GM21367 (cell line): Measurements from ENCODE around the gene TOMM40.
A peak's percentile ranks its signal among the peaks of the same experiment; 100 is the strongest.
"Not testable (repeated sequence)": the region's sequence is repeated elsewhere in the genome, so short reads cannot be mapped to it uniquely, and the experiment has no call there.

Source experiments
- ATAC-seq: cut with Tn5 transposase; IDR thresholded peaks from one replicate; pipeline ENCODE4 v1.9.1; 2021; ENCODE audit not compliant: unreplicated experiment

The TOMM40 gene

GRCh38 chr19:44894946-44895345 lies 3.9 kb downstream of the TOMM40 start:
- no peak for ATAC-seq

DNA sequence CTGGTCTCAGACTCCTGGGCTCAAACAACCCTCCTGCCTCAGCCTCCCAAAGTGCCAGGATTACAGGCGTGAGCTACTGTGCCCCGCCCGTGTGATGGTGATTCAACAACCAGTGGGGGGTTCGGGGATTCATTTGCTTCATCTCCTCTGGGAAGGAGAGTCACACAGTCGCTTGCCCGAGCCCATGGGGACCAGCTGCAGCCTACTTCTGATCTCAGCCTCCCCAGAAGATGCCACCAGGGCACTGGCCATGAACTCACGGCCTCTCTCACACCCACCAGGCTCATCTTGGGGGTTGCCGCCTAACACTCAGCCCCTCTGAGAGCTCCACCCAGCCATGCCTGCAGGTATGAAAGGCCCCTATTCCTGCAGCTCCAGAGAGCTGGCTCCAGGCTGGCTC lies 6.8 kb downstream of the TOMM40 start:
- ATAC-seq = no peak

DNA sequence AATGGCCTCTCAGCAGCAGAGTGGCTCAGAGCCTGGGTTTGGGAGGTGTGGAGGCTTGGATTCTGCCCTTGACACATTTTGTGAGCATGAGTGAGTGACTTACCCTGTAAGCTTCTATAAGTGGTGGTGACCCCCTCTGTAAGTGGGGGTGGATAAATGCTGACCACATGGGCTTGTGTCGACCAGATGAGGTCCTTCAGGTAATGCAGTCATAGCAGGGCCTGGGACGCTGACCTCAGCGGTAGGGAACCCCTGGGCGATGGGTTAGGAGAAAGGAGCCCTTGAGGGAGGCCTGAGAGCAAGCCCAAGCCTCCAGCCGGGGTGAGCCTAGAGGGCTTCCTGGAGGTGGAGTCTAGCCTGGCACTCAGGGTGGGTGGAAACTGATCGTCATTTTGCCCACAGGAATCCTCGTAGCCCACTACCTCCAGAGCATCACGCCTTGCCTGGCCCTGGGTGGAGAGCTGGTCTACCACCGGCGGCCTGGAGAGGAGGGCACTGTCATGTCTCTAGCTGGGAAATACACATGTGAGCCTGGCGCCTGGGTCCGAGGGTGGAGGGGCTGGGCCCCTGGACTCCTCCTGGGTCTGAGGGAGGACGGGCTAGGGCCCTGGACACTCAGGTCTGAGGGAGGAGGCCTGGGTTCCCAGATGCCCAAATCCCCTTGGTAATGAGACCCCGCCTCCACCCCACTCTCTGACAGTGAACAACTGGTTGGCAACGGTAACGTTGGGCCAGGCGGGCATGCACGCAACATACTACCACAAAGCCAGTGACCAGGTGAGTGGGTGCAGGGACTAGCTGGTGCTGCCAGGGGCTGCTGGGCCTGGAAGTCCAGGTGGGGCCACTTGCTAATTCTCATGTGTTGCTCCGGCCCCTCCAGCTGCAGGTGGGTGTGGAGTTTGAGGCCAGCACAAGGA lies 9.5 kb downstream of the TOMM40 start:
- ATAC-seq = no peak

DNA sequence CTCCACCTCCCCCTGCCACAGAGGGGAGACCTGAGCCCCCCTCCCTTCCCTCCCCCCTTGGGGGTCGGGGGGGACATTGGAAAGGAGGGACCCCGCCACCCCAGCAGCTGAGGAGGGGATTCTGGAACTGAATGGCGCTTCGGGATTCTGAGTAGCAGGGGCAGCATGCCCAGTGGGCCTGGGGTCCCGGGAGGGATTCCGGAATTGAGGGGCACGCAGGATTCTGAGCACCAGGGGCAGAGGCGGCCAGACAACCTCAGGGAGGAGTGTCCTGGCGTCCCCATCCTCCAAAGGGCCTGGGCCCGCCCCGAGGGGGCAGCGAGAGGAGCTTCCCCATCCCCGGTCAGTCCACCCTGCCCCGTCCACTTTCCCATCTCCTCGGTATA lies 12.2 kb downstream of the TOMM40 start:
- no peak for ATAC-seq

GRCh38 chr19:44903602-44904425 lies 12.8 kb downstream of the TOMM40 start:
- ATAC-seq = no peak

- ATAC-seq = no peak
Measured at GRCh38 chr19:44904426-44904994, 13.5 kb downstream of the TOMM40 start.

- no peak for ATAC-seq
Measured at GRCh38 chr19:44905437-44906160, 14.5 kb downstream of the TOMM40 start, which contains the start of gene APOE. TSS of gene APOE (plus strand) at chr19:44905796. CDS start at chr19:44906625, 829 bp downstream.

DNA sequence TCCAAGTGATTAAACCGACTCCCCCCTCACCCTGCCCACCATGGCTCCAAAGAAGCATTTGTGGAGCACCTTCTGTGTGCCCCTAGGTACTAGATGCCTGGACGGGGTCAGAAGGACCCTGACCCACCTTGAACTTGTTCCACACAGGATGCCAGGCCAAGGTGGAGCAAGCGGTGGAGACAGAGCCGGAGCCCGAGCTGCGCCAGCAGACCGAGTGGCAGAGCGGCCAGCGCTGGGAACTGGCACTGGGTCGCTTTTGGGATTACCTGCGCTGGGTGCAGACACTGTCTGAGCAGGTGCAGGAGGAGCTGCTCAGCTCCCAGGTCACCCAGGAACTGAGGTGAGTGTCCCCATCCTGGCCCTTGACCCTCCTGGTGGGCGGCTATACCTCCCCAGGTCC lies 16.6 kb downstream of the TOMM40 start:
- no peak for ATAC-seq

DNA sequence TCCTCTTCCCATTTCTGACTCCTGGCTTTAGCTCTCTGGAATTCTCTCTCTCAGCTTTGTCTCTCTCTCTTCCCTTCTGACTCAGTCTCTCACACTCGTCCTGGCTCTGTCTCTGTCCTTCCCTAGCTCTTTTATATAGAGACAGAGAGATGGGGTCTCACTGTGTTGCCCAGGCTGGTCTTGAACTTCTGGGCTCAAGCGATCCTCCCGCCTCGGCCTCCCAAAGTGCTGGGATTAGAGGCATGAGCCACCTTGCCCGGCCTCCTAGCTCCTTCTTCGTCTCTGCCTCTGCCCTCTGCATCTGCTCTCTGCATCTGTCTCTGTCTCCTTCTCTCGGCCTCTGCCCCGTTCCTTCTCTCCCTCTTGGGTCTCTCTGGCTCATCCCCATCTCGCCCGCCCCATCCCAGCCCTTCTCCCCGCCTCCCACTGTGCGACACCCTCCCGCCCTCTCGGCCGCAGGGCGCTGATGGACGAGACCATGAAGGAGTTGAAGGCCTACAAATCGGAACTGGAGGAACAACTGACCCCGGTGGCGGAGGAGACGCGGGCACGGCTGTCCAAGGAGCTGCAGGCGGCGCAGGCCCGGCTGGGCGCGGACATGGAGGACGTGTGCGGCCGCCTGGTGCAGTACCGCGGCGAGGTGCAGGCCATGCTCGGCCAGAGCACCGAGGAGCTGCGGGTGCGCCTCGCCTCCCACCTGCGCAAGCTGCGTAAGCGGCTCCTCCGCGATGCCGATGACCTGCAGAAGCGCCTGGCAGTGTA lies 17.2 kb downstream of the TOMM40 start:
- ATAC-seq = no peak

GRCh38 chr19:44908836-44909261 lies 17.8 kb downstream of the TOMM40 start:
- ATAC-seq = no peak

DNA sequence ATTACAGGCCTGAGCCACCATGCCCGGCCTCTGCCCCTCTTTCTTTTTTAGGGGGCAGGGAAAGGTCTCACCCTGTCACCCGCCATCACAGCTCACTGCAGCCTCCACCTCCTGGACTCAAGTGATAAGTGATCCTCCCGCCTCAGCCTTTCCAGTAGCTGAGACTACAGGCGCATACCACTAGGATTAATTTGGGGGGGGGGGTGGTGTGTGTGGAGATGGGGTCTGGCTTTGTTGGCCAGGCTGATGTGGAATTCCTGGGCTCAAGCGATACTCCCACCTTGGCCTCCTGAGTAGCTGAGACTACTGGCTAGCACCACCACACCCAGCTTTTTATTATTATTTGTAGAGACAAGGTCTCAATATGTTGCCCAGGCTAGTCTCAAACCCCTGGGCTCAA lies 18.7 kb downstream of the TOMM40 start:
- no peak for ATAC-seq

DNA sequence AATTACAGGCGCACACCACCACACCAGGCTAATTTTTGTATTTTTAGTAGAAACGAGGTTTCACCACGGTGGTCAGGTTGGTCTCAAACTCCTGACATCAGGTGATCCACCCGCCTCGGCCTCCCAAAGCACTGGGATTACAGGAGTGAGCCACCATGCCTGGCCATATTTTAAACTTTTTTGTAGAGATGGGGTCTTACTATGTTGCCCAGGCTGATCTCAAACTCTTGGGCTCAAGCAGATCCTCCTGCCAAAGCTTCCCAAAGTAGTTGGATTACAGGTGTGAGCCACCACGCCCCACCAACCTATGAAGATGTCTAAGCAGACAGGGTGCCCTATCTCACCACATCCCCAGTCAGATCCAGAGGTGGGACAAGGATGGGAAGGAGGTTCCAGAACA lies 20.8 kb downstream of the TOMM40 start:
- not testable (repeated sequence) for ATAC-seq

DNA sequence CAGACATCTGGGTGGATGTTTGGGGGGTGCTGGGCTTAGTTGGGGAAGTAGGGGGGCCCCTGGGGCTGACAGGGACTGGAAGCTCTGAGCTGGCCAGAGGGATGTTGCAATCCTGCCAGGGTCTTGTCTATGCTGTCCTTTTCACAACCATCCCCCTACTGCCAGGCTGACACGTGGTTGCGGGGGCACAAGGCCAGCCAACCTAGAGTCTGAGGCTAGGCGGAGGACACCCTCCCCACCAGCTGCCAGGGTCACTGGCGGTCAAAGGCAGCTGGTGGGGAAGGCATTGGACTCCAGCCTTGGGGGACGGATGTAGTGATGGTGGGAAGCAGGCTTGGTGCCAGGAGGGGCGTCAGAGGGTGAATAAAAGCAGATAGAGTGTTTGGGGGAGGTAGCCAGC lies 21.8 kb downstream of the TOMM40 start:
- ATAC-seq = no peak

DNA sequence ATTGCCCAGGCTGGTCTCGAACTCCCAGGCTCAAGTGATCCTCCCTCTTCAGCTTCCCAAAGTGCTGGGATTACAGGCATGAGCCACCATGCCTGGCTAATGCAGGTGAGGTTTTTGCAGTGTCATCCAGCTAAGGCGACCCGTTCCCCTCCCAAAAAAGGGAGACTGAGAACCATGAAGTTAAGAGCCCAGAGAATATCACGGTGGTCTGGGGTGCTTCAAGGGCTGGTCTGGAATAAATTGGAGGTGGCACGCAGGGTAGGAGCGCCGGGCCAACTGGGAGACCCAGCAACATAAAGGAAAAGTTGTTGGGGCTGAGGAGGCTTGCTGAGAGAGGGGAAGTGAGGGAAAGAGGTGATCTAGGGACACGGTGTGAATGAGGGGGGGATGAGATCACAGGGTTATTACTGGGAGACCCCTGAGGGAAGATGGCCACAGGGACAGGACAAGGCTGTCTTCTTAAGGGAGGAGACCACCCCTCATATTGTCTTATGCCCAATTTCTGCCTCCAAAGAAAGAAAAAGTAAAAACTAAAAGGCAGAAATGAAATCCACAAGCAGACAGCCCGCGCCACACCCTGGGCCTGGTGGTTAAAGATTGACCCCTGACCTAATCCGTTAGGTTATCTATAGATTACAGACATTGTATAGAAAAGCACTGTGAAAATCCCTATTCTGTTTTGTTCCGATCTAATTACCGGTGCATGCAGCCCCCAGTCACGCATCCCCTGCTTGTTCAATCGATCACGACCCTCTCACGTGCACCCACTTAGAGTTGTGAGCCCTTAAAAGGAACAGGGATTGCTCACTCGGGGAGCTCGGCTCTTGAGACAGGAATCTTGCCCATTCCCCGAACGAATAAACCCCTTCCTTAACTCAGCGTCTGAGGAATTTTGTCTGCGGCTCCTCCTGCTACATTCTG lies 22.7 kb downstream of the TOMM40 start:
- not testable (repeated sequence) for ATAC-seq

DNA sequence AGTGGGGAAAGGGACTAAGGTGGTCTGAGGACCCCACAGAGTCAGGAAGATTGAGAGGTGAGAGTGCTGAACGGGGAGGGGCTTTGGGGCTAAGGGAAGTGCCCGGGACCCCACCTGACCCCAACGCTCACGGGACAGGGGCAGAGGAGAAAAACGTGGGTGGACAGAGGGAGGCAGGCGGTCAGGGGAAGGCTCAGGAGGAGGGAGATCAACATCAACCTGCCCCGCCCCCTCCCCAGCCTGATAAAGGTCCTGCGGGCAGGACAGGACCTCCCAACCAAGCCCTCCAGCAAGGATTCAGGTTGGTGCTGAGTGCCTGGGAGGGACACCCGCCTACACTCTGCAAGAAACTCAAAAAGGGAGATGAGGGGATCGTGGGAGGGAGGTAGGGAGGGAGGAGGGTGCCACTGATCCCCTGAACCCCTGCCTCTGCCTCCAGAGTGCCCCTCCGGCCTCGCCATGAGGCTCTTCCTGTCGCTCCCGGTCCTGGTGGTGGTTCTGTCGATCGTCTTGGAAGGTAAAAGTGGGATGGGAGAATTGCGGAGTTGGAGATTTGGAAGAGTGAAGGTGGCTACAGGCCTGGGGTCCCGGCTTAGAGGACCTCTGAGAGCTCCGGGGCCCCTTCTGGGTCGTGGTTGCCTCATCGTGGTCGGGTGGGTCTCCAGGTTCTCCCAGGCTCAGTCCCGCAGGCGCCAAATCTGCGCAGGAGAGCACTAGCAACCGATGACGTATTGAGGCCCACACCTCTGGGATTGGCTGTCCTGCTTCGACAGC lies 23.6 kb downstream of the TOMM40 start, which contains the start of gene APOC1:
APOC1 (plus strand) TSS at position 176 of the 774 bp plus-strand sequence; CDS start at position 460, 284 bp downstream.
- ATAC-seq = peak; percentile 65

DNA sequence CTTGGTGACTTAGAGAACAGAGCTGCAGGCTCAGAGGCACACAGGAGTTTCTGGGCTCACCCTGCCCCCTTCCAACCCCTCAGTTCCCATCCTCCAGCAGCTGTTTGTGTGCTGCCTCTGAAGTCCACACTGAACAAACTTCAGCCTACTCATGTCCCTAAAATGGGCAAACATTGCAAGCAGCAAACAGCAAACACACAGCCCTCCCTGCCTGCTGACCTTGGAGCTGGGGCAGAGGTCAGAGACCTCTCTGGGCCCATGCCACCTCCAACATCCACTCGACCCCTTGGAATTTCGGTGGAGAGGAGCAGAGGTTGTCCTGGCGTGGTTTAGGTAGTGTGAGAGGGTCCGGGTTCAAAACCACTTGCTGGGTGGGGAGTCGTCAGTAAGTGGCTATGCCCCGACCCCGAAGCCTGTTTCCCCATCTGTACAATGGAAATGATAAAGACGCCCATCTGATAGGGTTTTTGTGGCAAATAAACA lies 33.2 kb downstream of the TOMM40 start:
- ATAC-seq = no peak

GRCh38 chr19:44925114-44925891 lies 34.2 kb downstream of the TOMM40 start:
- ATAC-seq = no peak
